GM21717 (cell line): Measurements from ENCODE around the gene UBN2.

Experiments used
- ATAC-seq: cut with Tn5 transposase; IDR thresholded peaks from one replicate; pipeline ENCODE4 v1.9.1; 2021; ENCODE audit warnings: mild to moderate bottlenecking, moderate library complexity; ENCODE audit not compliant: unreplicated experiment

The UBN2 gene

GRCh38 chr7:139341776-139342226, 110.8 kb downstream of the UBN2 start:
- no peak for ATAC-seq

DNA sequence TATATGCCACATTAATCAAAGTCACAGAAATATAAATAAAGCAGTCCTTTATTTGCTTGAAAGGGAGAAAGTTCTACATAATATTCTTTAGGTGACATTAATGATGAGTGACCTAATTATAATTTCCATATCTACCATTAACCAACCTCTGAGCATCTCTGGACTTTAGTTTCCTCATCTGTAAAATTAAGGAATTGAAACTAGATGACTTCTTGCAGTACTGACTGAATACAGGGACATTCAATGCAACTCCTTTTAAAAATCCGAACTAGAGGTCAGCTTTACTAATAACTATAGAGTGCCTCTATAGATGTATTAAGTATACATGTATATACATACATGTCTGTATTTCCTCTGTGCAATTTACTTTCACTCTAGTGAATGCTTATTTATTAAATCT, 114.0 kb downstream of the UBN2 start:
- ATAC-seq: no peak

DNA sequence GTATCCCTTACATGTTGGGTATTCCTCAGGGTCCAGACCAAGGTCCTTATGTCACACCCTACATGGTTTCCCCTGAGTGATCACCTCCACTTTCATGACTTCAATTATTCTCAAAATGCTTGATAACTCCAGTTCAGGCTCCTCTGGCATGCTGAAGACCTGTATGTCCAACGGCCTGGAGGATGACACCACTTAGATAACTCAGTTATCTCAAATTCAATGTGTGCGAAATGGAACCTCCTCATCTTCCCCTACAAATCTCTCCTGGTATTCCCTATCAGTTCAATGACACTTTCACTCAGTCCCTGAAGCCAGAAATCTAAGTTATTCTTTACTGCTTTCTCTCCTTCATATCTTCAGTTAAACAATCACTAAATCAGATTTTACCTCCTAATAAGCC, 120.0 kb downstream of the UBN2 start:
- no peak for ATAC-seq

- no peak for ATAC-seq
Measured at GRCh38 chr7:139354729-139355128, 123.7 kb downstream of the UBN2 start.

DNA sequence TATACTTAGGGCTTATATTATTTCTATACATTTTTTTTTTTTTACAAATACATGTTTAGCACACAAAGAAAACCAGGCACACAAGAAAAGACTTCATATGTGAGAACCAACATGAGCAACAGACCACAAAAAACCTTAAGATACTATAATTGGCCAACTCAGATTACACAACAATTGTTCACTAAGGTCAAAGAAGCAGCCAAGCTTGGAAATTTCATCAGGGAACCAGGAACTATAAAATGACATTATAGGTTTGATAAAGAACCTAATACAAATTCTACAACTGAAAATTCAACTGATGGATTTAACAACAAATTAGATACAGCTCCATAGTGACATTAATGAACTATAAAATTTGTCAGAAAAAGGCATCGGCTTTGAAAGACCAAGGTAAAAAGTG, 124.3 kb downstream of the UBN2 start:
- no peak for ATAC-seq
